Activated B cell treated with CpG ODN at 0.5 μM for 24 hours (primary cell): ENCODE data around the gene PDCD1. TPM values are rescaled to one million over a fixed set of nuclear protein-coding genes. Genes with fewer than 3 reads are reported as not detected.

ENCODE experiments used
- ATAC-seq: fragments of 200-7000 bp; cut with Tn5 transposase; one replicate; pipeline ENCODE4 v1.10.0; 2021; ENCODE audit warnings: low read depth, mild to moderate bottlenecking, moderate library complexity
- CTCF ChIA-PET: fragments of 350-600 bp; sonication (Branson Sonifier 250); formaldehyde crosslinking; loops from one replicate; lab custom pipeline; 2021; ENCODE audit warnings: antibody characterized with exemption; lab: Charles Lee
- POLR2A ChIA-PET: fragments of 350-600 bp; sonication (Branson Sonifier 250); formaldehyde crosslinking; loops from one replicate; lab custom pipeline; 2021; ENCODE audit warnings: antibody characterized with exemption; lab: Charles Lee
- DNase-seq: peaks from one replicate; pipeline ENCODE4 v3.0.0; 2022
- H3K27ac Mint-ChIP-seq: one replicate; pipeline ENCODE4 v1.8.0; 2020; ENCODE audit warnings: mixed read lengths
- H3K27me3 Mint-ChIP-seq: one replicate; pipeline ENCODE4 v1.8.0; 2021; ENCODE audit warnings: mixed read lengths
- H3K36me3 Mint-ChIP-seq: one replicate; pipeline ENCODE4 v1.8.0; 2021; ENCODE audit warnings: low read depth, mixed read lengths
- H3K4me1 Mint-ChIP-seq: one replicate; pipeline ENCODE4 v1.8.0; 2021; ENCODE audit warnings: mixed read lengths
- H3K4me3 Mint-ChIP-seq: one replicate; pipeline ENCODE4 v1.8.0; 2020; ENCODE audit warnings: mild to moderate bottlenecking, mixed read lengths
- H3K9me3 Mint-ChIP-seq: one replicate; pipeline ENCODE4 v1.8.0; 2020; ENCODE audit warnings: mixed read lengths
- intact Hi-C: fragments of 100-400 bp; cut with micrococcal nuclease; formaldehyde crosslinking; loops from one replicate; pipeline ENCODE4 v1.15.1; 2024
- total RNA-seq: library from RNA; stranded (reverse); gene quantifications from 2 replicates; pipeline ENCODE4 v1.2.3, GENCODE V29; 2022
- TF ChIP-seq, protein P1 (sequence below): fragments of 200-600 bp; IDR thresholded peaks from one replicate; pipeline ENCODE4 v1.8.0; 2022; ENCODE audit warnings: antibody characterized with exemption, mild to moderate bottlenecking

Gene PDCD1
- total RNA-seq, 1 donor from 2014 or later, result 3.5 TPM

DNA sequence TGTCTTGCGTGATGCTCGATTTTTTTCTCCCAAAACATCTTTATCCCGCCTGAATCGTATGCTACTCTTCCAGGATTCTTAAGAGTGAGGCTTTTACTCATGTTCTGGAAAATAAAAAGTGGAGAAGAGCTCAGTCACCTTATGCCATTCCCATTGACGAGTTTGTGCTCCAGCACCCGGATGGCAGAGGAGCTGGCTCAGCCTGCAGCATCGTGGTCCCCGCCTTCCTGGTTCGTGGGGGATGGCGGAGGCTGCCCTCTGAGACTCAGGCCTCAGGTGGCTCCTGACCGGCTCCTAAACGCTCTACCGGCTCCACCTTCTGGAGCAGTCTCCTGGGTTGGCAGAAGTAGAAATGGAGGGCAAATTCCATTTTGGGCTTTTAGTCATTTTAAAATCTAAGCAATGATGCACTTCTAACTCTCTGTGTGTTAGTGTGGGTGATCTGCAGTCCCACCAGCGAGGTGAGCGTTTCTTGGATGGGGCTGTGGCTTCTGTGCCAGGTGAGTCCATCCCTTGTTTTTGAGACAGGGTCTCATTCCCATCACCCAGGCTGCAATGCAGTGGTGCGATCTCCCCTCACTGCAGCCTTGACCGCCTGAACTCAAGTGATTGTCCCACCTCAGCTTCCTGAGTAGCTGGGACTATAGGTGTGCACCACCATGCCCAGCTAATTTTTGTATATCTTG lies 38.7 kb upstream of the PDCD1 start:
- ChIA-PET POLR2A (interaction anchor here (0.6 kb wide), 1 partner anchor 261 kb away, joined by 4 read pairs; no protein-coding TSS in a partner anchor), CTCF (no interaction called here)
- Mint-ChIP-seq H3K4me1 (peaks cover 10% of the 10 kb centered on the region), H3K4me3 (no peak overlapping the region), H3K27me3 (no peaks in the 10 kb centered on the region), H3K27ac (no peak overlapping the region), H3K9me3 (no peaks in the 10 kb centered on the region), H3K36me3 (peaks cover 35% of the 10 kb centered on the region)
- intact Hi-C loops, result no loop called here
- no peak for DNase-seq
- TF ChIP-seq, protein P1, sequence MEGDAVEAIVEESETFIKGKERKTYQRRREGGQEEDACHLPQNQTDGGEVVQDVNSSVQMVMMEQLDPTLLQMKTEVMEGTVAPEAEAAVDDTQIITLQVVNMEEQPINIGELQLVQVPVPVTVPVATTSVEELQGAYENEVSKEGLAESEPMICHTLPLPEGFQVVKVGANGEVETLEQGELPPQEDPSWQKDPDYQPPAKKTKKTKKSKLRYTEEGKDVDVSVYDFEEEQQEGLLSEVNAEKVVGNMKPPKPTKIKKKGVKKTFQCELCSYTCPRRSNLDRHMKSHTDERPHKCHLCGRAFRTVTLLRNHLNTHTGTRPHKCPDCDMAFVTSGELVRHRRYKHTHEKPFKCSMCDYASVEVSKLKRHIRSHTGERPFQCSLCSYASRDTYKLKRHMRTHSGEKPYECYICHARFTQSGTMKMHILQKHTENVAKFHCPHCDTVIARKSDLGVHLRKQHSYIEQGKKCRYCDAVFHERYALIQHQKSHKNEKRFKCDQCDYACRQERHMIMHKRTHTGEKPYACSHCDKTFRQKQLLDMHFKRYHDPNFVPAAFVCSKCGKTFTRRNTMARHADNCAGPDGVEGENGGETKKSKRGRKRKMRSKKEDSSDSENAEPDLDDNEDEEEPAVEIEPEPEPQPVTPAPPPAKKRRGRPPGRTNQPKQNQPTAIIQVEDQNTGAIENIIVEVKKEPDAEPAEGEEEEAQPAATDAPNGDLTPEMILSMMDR, result no peak
- no peak for ATAC-seq

DNA sequence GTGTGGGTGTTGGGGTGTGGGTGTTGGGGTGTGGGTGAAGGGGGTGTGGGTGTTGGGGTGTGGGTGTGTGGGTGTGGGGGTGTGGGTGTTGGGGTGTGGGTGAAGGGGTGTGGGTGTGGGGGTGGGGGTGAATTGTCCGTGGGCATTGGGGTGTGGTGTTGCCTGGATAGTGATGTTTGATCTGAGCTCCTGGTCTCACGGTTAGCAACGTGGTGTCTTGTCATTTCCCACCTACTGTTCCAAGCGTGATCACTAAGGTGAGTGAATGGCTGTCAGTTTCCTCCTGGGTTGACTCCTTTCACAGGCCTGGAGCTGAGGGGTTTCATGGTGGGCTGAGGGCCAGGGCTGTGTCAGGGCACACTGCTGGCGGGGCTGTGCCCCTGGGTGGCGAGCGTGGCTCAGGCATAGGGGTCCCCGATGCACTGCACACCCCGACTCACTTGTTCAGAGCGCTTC lies 38.1 kb upstream of the PDCD1 start:
- H3K4me3 Mint-ChIP-seq, result no peak overlapping the region
- ATAC-seq (no peak), DNase-seq (no peak)
- intact Hi-C loops, result no loop called here
- POLR2A ChIA-PET, result no interaction called here
- no peaks in the 10 kb centered on the region for H3K27me3 Mint-ChIP-seq
- H3K27ac Mint-ChIP-seq, result no peak overlapping the region
- H3K36me3 Mint-ChIP-seq, result peaks cover 34% of the 10 kb centered on the region
- CTCF ChIA-PET, result no interaction called here
- TF ChIP-seq, protein P1, result no peak
- peaks cover 8% of the 10 kb centered on the region for H3K4me1 Mint-ChIP-seq
- no peaks in the 10 kb centered on the region for H3K9me3 Mint-ChIP-seq

DNA sequence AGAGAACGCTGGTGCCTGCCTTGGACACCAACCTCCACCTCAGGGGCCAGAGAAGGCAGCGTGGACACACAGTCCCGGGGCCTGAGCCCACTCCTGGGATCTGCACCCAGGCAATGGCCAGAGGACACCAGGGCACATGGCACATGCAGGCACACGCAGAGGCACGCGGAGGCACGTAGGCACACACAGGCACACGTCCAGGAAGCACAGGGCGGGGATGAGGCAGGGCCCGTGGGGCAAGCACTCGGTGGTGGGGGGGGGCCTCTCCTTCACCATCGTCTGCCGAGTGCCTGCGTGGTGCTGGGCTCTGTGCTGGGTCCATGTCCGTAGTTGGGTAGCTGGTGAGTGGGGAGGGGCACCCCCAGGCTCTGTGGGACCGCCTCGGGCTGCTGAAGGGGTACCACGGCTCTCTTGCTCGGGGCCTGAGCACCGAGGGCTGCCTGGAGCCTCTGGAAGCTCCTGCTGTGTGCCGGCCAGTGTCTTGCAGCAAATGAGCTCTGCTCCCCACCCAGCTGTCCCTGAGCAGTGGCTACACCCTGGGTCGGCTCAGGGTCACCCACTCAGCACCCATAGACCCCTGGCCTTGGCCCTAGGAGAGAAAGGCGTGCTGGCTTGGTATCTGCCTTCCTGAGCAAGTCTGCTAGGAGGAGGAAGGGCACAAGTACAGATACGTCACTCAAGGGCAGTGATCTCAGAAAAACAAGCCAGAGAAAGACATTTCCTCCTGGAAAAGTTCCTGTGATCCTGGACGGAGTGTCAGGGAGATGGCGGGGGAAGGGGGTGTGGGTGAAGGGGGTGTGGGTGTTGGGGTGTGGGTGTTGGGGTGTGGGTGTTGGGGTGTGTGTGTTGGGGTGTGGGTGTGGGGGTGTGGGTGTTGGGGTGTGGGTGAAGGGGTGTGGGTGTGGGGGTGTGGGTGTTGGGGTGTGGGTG lies 37.3 kb upstream of the PDCD1 start:
- Mint-ChIP-seq H3K27me3 (no peaks in the 10 kb centered on the region), H3K27ac (no peak overlapping the region), H3K4me3 (no peak overlapping the region), H3K36me3 (peaks cover 33% of the 10 kb centered on the region), H3K9me3 (no peaks in the 10 kb centered on the region), H3K4me1 (peaks cover 6% of the 10 kb centered on the region)
- ATAC-seq, result peak; percentile 34
- TF ChIP-seq, protein P1, result no peak
- peak; percentile 15 for DNase-seq
- ChIA-PET POLR2A (interaction anchor here (0.9 kb wide), 1 partner anchor 1055 kb away, joined by 4 read pairs; no protein-coding TSS in a partner anchor), CTCF (no interaction called here)
- intact Hi-C loops, result no loop called here

DNA sequence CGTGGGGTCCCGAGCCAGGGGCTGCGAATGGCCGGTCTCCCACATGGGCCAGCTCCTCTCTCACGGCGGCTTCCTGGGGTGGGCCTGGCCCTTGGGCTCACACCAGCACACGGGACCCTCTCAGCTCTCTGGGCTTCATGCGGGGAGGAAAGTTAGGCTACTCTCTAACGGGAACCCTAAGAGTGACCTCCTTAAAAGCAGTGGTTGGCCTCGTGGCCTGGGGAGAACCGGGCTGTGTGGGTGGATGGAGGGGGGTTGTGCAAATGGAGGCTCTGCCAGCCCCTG lies 36.7 kb upstream of the PDCD1 start:
- ChIA-PET CTCF (no interaction called here), POLR2A (no interaction called here)
- Mint-ChIP-seq H3K27ac (no peak overlapping the region), H3K4me3 (no peak overlapping the region), H3K9me3 (no peaks in the 10 kb centered on the region), H3K4me1 (peaks cover 6% of the 10 kb centered on the region), H3K27me3 (no peaks in the 10 kb centered on the region), H3K36me3 (peaks cover 34% of the 10 kb centered on the region)
- ATAC-seq, result no peak
- intact Hi-C loops, result no loop called here
- TF ChIP-seq, protein P1, result no peak
- peak; percentile 10 for DNase-seq
